HepG2 (cell line): ENCODE data around the gene TWF1. TPM values are rescaled to one million over a fixed set of nuclear protein-coding genes. Genes with fewer than 3 reads are reported as not detected.

Source experiments
- AHDC1 ChIP-seq: sonication (generic); formaldehyde crosslinking; IDR thresholded peaks from 2 replicates; pipeline ENCODE4 v1.5.1; 2020; ENCODE audit warnings: mild to moderate bottlenecking, missing genetic modification reagents, borderline replicate concordance
- JARID2 ChIP-seq: sonication (generic); formaldehyde crosslinking; IDR thresholded peaks from 2 replicates; pipeline ENCODE4 v1.8.1; 2023; ENCODE audit warnings: missing genetic modification reagents, inconsistent platforms; ENCODE audit not compliant: insufficient replicate concordance
- KDM2A ChIP-seq: sonication (generic); formaldehyde crosslinking; IDR thresholded peaks from 2 replicates; pipeline ENCODE4 v1.4.0; 2020; ENCODE audit warnings: low read depth, missing genetic modification reagents, borderline replicate concordance
- NCOA2 ChIP-seq: sonication (generic); formaldehyde crosslinking; IDR thresholded peaks from 2 replicates; pipeline ENCODE4 v1.8.0; 2022; ENCODE audit warnings: inconsistent platforms
- RFX5 ChIP-seq: IDR thresholded peaks from 2 replicates; pipeline ENCODE4 v1.6.1; 2011; ENCODE audit warnings: low read depth, low read length, improper control_type of control experiment
- SOX6 ChIP-seq, 2 experiments: fragments of 450-650 bp in 1 of 2; sonication (generic) in 1 of 2; formaldehyde crosslinking in 1 of 2; IDR thresholded peaks; 2 replicates each; pipeline versions ENCODE4 v1.4.0 to v1.6.1; 2017 to 2020; ENCODE audit warnings: antibody characterized with exemption in 1 of 2, mild to moderate bottlenecking in 1 of 2, missing genetic modification reagents in 1 of 2
- THAP11 ChIP-seq: IDR thresholded peaks from 2 replicates; pipeline ENCODE4 v1.6.1; 2016; ENCODE audit warnings: missing biosample characterization, missing genetic modification reagents
- ZFP37 ChIP-seq: sonication (generic); formaldehyde crosslinking; IDR thresholded peaks from 2 replicates; pipeline ENCODE4 v1.4.0; 2020; ENCODE audit warnings: missing genetic modification reagents, borderline replicate concordance
- ZFP90 ChIP-seq: sonication (generic); formaldehyde crosslinking; IDR thresholded peaks from 2 replicates; pipeline ENCODE4 v1.8.0; 2022; ENCODE audit warnings: missing genetic modification reagents, mild to moderate bottlenecking, inconsistent platforms, borderline replicate concordance
- ZMAT3 ChIP-seq: sonication (generic); formaldehyde crosslinking; conservative IDR thresholded peaks from 2 replicates; pipeline ENCODE4 v1.7.0; 2021; ENCODE audit warnings: missing genetic modification reagents
- ZNF18 ChIP-seq: sonication (generic); formaldehyde crosslinking; IDR thresholded peaks from 2 replicates; pipeline ENCODE4 v1.8.0; 2022; ENCODE audit warnings: mild to moderate bottlenecking, missing genetic modification reagents; ENCODE audit not compliant: insufficient replicate concordance
- ZNF282 ChIP-seq: fragments of 450-650 bp; IDR thresholded peaks from 2 replicates; pipeline ENCODE4 v1.6.1; 2018; ENCODE audit not compliant: partially characterized antibody
- ZNF331 ChIP-seq: sonication (generic); formaldehyde crosslinking; IDR thresholded peaks from 2 replicates; pipeline ENCODE4 v1.4.0; 2020; ENCODE audit warnings: missing genetic modification reagents
- ZNF33A ChIP-seq: sonication (generic); formaldehyde crosslinking; IDR thresholded peaks from 2 replicates; pipeline ENCODE4 v1.5.1; 2020; ENCODE audit warnings: missing genetic modification reagents, mild to moderate bottlenecking, moderate library complexity, borderline replicate concordance
- ZNF460 ChIP-seq: sonication (generic); formaldehyde crosslinking; IDR thresholded peaks from 2 replicates; pipeline ENCODE4 v1.5.1; 2020; ENCODE audit warnings: missing genetic modification reagents, mild to moderate bottlenecking, borderline replicate concordance
- ZNF543 ChIP-seq: sonication (generic); formaldehyde crosslinking; IDR thresholded peaks from 2 replicates; pipeline ENCODE4 v1.4.0; 2020; ENCODE audit warnings: mild to moderate bottlenecking, missing genetic modification reagents
- ZNF740 ChIP-seq: sonication (generic); formaldehyde crosslinking; IDR thresholded peaks from 2 replicates; pipeline ENCODE4 v1.4.0; 2020; ENCODE audit warnings: missing genetic modification reagents
- ZNF781 ChIP-seq: sonication (generic); formaldehyde crosslinking; IDR thresholded peaks from 2 replicates; pipeline ENCODE4 v1.5.1; 2020; ENCODE audit warnings: borderline replicate concordance, mild to moderate bottlenecking, missing genetic modification reagents; ENCODE audit errors: not compliant biosample characterization
- ZNF83 ChIP-seq: sonication (generic); formaldehyde crosslinking; IDR thresholded peaks from 2 replicates; pipeline ENCODE4 v1.4.0; 2020; ENCODE audit warnings: missing genetic modification reagents, mild to moderate bottlenecking, borderline replicate concordance
- ZSCAN9 ChIP-seq: IDR thresholded peaks from 2 replicates; pipeline ENCODE4 v1.6.1; 2016; ENCODE audit warnings: borderline replicate concordance
- polyA plus RNA-seq, 8 experiments: library from polyadenylated mRNA; depleted of rRNA in 3 of 8; stranded (reverse) in 7 of 8; unstranded in 1 of 8; fragments of >200 nt; fragmentation: Illumina TruSeq in 4 of 8; extraction: Trizol in 4 of 8; gene quantifications; 2 replicates each; pipeline versions ENCODE4 v1.2.1 to v1.2.3, GENCODE V29; 2011 to 2016; ENCODE audit warnings: low read depth in 4 of 8, missing spikeins in 1 of 8, mixed read lengths in 1 of 8; ENCODE audit not compliant: insufficient read depth in 1 of 8
- total RNA-seq, 5 experiments: library from RNA; depleted of rRNA; stranded (reverse); fragments of >200 nt; fragmentation: Illumina TruSeq; extraction: Trizol; gene quantifications; 2 replicates each; pipeline ENCODE4 v1.2.3, GENCODE V29; 2016; ENCODE audit warnings: low read depth in 1 of 5

The TWF1 gene
- total and polyA plus RNA-seq, 2 of the 13 experiments (the other 11 are each of a cell fraction or from before 2014, with no cell fraction given), result 32.3 to 85.5 TPM

- 0 out of 2 replicates have a peak, but pooled peaks have one; percentile 7 for TF ChIP-seq AHDC1 (CRISPR knock-in tag)
- TF ChIP-seq ZNF740 (CRISPR knock-in tag), result no peak
- TF ChIP-seq ZNF282, result no peak
- no peak; the same call in 1 of the 2 replicates for TF ChIP-seq ZNF543 (CRISPR knock-in tag)
- TF ChIP-seq ZMAT3 (CRISPR knock-in tag), result 0 out of 2 replicates have a peak, but pooled peaks have one; percentile 4
- no peak for TF ChIP-seq ZNF83 (CRISPR knock-in tag)
- no peak for TF ChIP-seq NCOA2 (CRISPR knock-in tag)
- peak; percentile 83 for TF ChIP-seq ZNF18 (CRISPR knock-in tag)
- TF ChIP-seq SOX6 (IDR thresholded peaks at IDR 0.05), result no peak
- no peak; the same call in none of the 2 replicates for TF ChIP-seq SOX6 (CRISPR knock-in tag; IDR thresholded peaks at IDR 0.05)
- peak; percentile 43; the same call in 1 of the 2 replicates for TF ChIP-seq ZSCAN9 (CRISPR knock-in tag)
- no peak; the same call in none of the 2 replicates for TF ChIP-seq ZFP37 (CRISPR knock-in tag)
- peak; percentile 66; the same call in 1 of the 2 replicates for TF ChIP-seq ZNF331 (CRISPR knock-in tag)
- TF ChIP-seq ZNF33A, result peak; percentile 17; the same call in 1 of the 2 replicates
- no peak for TF ChIP-seq RFX5
- TF ChIP-seq THAP11 (CRISPR knock-in tag), result peak; percentile 78
- TF ChIP-seq ZFP90 (CRISPR knock-in tag), result no peak
- no peak for TF ChIP-seq JARID2 (CRISPR knock-in tag)
- TF ChIP-seq ZNF781, result no peak
- TF ChIP-seq ZNF460, result no peak
- peak; percentile 14; the same call in 1 of the 2 replicates for TF ChIP-seq KDM2A (CRISPR knock-in tag)
Measured at GRCh38 chr12:43758728-43759563, 47.2 kb downstream of the TWF1 start, which contains the start of the genes IRAK4 and PUS7L (continued).
